Keratinocyte (primary cell): Measurements from ENCODE around the gene SHCBP1L.

ENCODE experiments used
- CTCF ChIP-seq, 3 experiments: IDR thresholded peaks in 1 of 3; conservative IDR thresholded peaks in 1 of 3; optimal IDR thresholded peaks in 1 of 3; 2 replicates in 2 of 3; 3 replicates in 1 of 3; pipeline versions ENCODE3 to v1.5.1; 2011; ENCODE audit warnings: low read length in 3 of 3, mild to moderate bottlenecking in 3 of 3, moderate library complexity in 2 of 3, control low read depth in 1 of 3, inconsistent platforms in 1 of 3; ENCODE audit not compliant: insufficient read depth in 2 of 3; ENCODE audit errors: extremely low read depth in 1 of 3
- EZH2 ChIP-seq: IDR thresholded peaks from one replicate; pipeline ENCODE4 v1.6.1; 2012; ENCODE audit warnings: inconsistent platforms, mild to moderate bottlenecking, low read length, moderate library complexity

DNA sequence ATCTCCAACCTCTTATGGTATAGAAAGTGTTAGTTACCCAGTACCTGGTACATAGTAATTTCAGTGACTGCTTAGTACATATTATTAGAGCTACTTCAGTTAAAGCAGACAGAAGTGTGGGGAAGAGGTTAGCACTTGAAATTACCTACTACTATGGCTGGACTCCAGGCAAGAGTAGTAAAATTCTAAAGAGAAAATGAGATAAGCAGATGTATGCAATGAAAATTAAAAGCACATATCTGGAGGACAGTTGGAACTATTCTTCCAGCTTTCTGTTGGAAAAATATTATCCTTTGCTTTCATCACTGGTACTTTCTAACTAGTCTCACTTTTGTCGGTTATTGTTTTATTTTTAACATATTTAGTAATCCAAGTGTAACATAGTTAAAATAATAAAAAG, 90.1 kb downstream of the SHCBP1L start:
- TF ChIP-seq CTCF (optimal IDR thresholded peaks at IDR 0.05 in 1 of 3, IDR thresholded peaks at IDR 0.05 in 1 of 3, conservative IDR thresholded peaks at IDR 0.05 in 1 of 3; ENCODE audit: extremely low read depth in 1 of 3, insufficient read depth in 2 of 3, low read length in 3 of 3), result no peak
- no peak for TF ChIP-seq EZH2
